IPS DF 4.7 (cell line): ENCODE results near the gene ASIC2.

Experiments
- DNase-seq: peaks from one replicate; pipeline ENCODE4 v3.0.0-alpha.2; 2013; ENCODE audit warnings: low spot score; ENCODE audit errors: extremely low read depth

Gene ASIC2

DNA sequence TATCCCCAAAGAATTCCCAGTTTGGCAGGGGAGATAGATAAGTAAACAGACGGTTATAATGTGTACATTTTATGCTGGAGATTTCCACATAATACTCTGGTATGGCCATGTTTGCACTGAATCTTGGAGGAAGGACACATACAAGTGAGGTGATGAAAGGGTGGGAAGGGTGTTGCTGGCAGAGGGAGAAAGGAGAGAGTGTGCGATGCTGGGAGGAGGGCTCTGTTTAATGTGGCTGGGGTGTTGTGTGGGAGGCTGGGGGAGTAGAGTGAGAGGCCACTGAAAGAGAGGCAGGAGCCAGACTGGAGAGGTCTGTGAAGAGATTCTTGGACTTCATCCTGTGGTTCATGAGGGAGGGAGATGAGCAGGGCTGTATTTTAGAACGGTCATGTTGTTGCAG is 213.9 kb downstream of the ASIC2 start:
- no peak for DNase-seq

DNA sequence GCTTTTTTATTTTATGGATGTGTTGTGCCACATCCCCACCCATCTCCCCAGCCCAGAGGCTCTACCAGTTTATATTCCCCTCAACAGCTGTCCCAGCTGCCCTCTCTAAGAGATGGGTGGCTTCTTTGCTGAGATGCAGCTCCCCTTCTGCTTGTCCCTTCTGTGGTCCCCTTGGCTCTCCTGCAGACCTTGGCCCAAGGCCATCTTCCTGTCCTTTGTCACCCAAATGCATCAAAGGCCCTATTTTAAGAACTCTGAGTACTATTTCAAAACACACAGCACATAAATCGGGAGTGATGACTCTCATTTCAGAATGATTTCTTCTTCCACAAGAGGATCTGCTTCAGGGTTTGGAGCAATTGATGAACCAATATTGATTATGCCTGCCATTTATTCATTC is 216.1 kb downstream of the ASIC2 start:
- no peak for DNase-seq

- no peak for DNase-seq
Observed at GRCh38 chr17:33073416-33073815, 219.7 kb downstream of the ASIC2 start.

DNA sequence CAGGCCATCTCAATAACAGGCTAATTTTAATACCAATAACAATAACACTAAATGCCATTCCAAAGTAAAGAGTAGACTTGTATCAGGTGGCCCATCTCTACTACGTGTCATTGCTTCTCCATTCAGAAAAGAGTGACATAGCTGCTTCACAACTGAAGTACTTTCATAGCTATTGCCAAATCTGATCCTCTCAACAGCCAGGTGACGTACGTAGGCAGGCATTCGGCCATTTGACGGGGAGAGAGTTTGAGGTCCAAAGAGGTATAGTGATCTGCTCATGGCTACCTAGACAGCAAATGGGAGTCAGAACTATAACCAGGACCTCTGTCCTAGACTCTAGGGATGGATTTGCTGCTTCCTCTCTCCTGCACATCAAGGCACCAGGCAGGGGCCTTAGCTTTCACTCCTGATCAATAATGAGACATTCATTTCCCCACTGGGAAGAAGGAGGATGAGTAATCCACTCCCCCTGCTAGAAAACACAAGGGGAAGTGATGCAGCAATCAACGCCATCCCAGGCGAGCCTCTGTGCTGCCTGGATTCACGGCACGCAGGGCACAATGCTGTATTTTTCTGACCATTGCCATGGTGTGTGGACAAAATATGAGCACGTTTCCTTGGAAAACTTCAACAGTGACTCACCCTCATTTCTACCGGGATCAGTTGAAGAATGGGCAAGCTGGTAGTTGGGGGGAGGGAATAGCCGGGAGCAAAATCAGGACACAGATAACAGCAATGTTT is 220.5 kb downstream of the ASIC2 start:
- DNase-seq, result no peak

- no peak for DNase-seq
Observed at GRCh38 chr17:33071656-33072055, 221.4 kb downstream of the ASIC2 start.

- no peak for DNase-seq
Observed at GRCh38 chr17:33057564-33057963, 235.5 kb downstream of the ASIC2 start.

- no peak for DNase-seq
Observed at GRCh38 chr17:33056399-33057146, 236.5 kb downstream of the ASIC2 start.

DNA sequence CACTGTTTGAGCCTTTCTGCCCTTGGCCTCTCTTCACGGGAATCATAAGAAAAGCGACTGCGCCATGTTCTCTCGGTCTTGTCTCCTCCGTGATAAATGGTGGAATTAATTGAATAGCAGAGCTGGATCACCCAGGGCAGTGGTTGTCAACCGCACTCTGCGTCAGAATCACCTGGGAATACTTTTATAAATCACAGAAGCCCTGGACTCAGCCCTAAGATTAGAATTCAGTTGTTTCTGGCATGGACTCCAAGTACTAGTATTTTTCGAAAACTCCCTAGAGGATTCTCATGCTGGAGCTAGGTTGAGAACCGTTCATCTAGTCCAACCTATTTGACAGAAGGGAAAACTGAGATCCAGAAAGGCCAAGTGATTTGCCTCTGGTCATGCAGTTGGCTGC is 237.3 kb downstream of the ASIC2 start:
- DNase-seq, result no peak

- no peak for DNase-seq
Observed at GRCh38 chr17:33055171-33055611, 237.9 kb downstream of the ASIC2 start.

DNA sequence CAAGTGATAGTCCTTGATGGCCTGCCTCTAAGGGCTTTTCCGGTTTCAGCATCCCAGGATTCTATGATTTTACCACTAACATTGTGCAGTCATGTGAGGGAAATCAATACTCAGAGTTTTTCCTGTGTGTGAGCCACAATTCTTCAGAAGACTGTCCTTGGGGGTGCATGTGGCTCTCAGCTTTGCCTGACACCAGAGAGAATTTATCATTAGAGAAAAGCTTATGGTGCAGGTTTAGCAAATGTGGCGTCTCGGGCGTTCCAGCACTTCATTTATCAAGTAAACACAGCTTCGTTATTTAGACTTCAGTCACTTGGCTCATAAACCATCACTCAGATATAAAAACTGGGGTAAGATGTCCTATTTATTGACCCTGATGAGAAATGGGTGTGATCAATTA is 238.7 kb downstream of the ASIC2 start:
- no peak for DNase-seq

DNA sequence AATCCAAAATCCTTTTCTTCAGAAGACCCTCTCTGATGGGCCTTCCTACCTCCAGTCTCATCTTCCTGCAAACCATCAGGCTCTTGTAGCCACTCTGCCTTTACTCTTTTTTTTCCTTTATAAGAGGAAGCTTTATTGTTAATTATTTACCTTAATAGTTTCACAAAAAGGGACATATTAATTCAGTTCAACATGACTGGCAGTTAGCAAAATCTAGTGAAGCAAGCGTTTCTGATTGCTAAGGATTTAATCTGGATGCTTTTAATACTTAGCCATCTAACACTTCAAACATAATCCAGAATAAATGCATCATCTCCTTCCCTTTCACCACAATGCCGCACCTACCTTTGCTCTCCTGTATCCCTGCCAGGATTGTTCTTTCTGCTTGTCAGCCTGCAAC is 239.4 kb downstream of the ASIC2 start:
- DNase-seq, result no peak

DNA sequence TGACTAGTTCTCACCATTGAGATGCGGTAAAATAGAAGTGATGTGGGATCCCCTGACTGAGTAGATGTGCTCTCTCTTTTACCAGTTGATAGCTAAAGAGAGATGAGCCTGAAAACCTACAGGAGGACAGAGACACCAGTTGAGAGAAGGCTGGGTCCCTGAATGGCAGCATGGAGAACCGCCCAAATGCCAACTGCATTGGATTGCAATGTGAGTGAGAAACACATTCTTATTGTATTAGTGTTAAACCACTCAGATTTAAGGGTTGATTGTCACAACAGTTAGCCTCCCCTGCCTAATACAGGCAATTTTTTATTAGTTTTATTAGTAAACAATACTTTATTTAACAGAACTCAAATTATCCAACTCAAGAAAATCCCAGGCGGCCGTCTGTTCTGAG is 240.2 kb downstream of the ASIC2 start:
- DNase-seq, result no peak

- no peak for DNase-seq
Observed at GRCh38 chr17:33050611-33051140, 242.4 kb downstream of the ASIC2 start.

- DNase-seq, result peak; percentile 58
Observed at GRCh38 chr17:33049781-33050414, 243.2 kb downstream of the ASIC2 start.

DNA sequence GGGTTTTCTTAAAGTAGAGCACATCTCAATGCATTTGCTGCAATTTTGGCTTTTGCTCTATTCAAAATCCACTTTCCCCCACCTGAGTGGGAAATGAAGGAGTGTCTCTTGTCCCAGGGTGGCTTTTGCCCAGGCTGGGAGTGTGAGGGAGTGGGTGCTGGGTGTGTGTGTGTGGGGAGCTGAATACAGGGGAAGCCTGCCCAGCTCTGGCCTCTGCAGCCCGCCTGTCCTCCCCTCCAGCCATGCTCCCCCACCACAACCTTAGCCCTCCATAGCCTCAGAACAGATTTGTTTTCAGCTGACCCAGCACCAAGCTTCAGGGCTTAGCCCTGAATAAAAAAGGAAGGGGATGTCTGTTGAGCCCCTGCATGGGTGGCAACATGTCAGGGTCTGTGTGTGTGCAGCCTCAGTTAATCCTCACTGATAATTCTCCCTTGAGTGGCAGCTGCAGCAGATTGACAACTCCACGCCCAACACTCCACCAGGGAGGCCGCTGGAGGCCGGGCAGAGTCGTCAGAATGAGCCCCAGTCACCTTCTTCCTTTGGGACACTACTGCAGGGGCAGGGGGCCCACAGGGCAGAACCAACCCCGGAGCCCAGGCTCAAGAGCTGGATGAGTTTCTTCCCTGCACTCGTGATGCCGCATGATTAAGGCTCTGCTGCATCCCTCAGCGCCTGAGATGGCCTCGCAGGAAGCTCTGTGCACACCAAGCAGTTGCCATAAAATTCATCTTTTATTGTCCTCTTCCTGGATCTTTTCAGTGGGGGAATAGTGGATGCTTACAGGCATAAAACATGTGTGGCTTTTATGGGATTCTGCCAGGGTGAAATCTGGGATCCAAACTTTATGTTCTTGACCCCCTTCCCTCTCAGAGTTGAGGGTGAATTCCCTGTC is 246.5 kb downstream of the ASIC2 start:
- DNase-seq, result no peak

DNA sequence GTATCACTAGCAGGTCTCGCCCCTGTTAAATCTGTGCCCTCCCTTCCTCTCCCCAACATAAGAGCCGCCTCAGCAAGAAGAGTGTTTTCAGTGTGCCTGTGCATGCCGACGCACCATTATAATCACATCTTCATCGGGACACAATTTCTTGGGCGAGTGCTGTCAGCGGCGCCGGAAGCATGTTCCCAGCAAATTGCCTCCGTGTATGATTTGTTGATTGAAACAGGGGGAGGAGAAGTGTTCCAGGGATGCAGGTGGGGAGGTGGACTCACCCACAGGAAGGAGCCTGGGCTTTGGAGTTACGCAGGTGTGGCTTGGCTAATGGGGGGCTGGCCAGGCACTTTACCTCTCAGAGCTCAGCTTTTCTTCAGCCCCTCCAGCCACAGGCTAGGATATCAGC is 247.9 kb downstream of the ASIC2 start:
- DNase-seq, result no peak

DNA sequence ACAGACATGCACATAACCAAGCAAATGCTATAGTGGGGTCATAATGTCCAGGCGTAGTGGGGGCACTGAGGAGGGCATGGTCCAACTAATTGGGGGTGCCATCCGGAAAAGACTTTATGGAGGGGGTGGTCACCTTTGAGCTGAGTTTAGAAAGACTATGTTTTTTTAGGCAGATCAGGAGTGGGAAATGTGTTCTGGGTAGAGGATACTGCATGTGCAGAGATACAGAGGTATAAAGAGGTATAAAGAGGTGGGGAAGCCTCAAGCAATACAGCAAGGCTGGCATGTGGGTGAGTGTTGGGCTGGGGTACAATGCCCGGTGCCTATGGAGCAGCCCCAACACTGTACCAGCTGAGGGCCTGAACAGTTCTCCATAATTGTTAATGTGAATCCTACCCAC is 248.3 kb downstream of the ASIC2 start:
- DNase-seq, result no peak

DNA sequence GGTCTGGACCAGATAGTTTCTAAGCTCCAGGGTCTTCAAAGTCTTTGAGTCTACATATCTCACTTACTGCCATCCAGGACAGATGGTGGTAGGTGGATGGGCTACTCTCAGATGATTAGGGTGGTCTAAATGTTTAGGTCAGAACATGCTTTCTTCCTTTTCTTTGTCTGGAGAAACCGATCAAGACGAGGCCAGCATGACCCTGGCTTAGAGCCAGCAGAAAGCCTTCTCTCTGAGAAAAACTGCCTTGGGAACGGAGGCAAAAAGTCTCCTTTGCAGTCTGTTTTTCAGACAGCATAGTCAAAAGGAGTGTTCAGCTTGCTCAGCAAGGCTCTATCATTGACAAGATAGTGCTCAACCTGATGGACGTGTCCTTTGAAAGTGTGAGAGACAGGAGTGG is 252.6 kb downstream of the ASIC2 start:
- no peak for DNase-seq

DNA sequence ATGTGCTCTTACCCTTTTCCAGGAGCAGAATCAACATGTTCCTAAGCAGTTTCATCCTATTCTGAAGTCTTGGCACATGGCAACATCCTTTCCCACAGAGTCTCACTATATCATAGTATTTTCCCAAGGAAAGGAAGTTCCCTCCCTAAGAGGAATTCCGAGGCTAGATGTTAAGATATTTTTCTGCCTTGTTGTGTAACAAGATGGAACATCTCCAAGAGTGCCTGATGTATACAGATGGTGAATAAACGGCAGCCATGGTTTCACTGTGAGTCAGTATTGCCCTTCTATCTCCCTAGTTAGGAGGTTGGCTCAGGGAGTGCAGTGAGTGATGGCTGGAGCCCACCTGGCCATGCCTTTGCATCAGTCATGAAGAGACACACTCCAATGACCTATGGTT is 253.2 kb downstream of the ASIC2 start:
- DNase-seq, result no peak

DNA sequence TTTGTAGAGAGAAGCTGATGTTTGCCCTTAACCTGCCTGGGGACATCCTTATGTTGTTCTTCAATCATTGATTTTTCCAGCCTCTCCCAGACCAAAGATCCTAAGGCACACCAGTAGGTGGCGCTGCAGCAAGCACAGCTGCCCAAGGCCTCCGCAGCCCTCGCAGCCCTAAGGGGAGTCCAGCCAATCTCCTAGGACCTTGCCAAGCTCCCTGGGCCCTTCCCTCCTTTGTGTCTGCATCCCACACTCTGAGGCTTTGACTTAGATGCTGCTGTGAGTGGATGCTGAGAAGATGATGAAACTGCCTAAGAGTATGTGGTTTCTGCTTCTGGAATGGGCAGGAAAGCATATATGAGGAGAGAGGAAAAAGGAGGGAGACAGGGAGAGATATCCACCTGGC is 254.4 kb downstream of the ASIC2 start:
- DNase-seq, result peak; percentile 38

GRCh38 chr17:33033176-33033575 is 259.9 kb downstream of the ASIC2 start:
- DNase-seq, result no peak
